SKM-1 treated with dmso at 0.1 percent for 144 hours (cell line): ENCODE data around the gene TIAM2.

Source experiments
- DNase-seq: peaks from one replicate; lab custom pipeline; 2025; ENCODE audit not compliant: unreplicated experiment; lab: John Stamatoyannopoulos, UW

Gene TIAM2

GRCh38 chr6:155274106-155274505 is 279.0 kb downstream of the TIAM2 start:
- DNase-seq, result no peak

GRCh38 chr6:155274533-155274932 is 279.4 kb downstream of the TIAM2 start:
- DNase-seq, result no peak

- no peak for DNase-seq
Measured at GRCh38 chr6:155275808-155276480, 280.8 kb downstream of the TIAM2 start.

- no peak for DNase-seq
Measured at GRCh38 chr6:155276638-155277037, 281.5 kb downstream of the TIAM2 start.

- DNase-seq, result no peak
Measured at GRCh38 chr6:155278319-155279049, 283.4 kb downstream of the TIAM2 start.

GRCh38 chr6:155284775-155285174 is 289.7 kb downstream of the TIAM2 start:
- no peak for DNase-seq

- DNase-seq, result no peak
Measured at GRCh38 chr6:155287762-155288161, 292.6 kb downstream of the TIAM2 start.

- DNase-seq, result no peak
Measured at GRCh38 chr6:155290491-155290890, 295.4 kb downstream of the TIAM2 start.

- no peak for DNase-seq
Measured at GRCh38 chr6:155291291-155291690, 296.2 kb downstream of the TIAM2 start.

- no peak for DNase-seq
Measured at GRCh38 chr6:155292711-155293110, 297.6 kb downstream of the TIAM2 start.

- no peak for DNase-seq
Measured at GRCh38 chr6:155297669-155298068, 302.6 kb downstream of the TIAM2 start.

- no peak for DNase-seq
Measured at GRCh38 chr6:155301867-155302266, 306.8 kb downstream of the TIAM2 start.

GRCh38 chr6:155303361-155303870 is 308.3 kb downstream of the TIAM2 start:
- DNase-seq, result no peak

- DNase-seq, result no peak
Measured at GRCh38 chr6:155306958-155307357, 311.8 kb downstream of the TIAM2 start.
